Upper lobe of left lung (tissue), 6 donors: ENCODE data around the gene KAT2B. TPM values are rescaled to one million over a fixed set of nuclear protein-coding genes. Genes with fewer than 3 reads are reported as not detected.
A peak's percentile ranks its signal among the peaks of the same experiment; 100 is the strongest.
"Not testable (repeated sequence)": the region's sequence is repeated elsewhere in the genome, so short reads cannot be mapped to it uniquely, and the experiment has no call there.

ENCODE experiments used
- ATAC-seq, 2 donors: fragments of 200-7000 bp; cut with Tn5 transposase; one replicate each; pipeline ENCODE4 v1.9.1; 2022; ENCODE audit warnings: mild to moderate bottlenecking in 2 of 2, moderate library complexity in 2 of 2; ENCODE audit not compliant: low FRiP score in 2 of 2
- DNase-seq, 2 donors: peaks; one replicate each; pipeline ENCODE4 v3.0.0-alpha.2; 2019 to 2020
- H3K27ac ChIP-seq, 4 donors: fragments of 200-600 bp; sonication (generic); one replicate each; pipeline ENCODE4 v1.5.1; 2016 to 2019
- H3K27me3 ChIP-seq, 4 donors: fragments of 200-600 bp; sonication (generic); one replicate each; pipeline ENCODE4 v1.5.1; 2017 to 2019
- H3K36me3 ChIP-seq, 4 donors: fragments of 200-600 bp; sonication (generic); one replicate each; pipeline ENCODE4 v1.5.1; 2016 to 2019
- H3K4me1 ChIP-seq, 4 donors: fragments of 200-600 bp; sonication (generic); one replicate each; pipeline ENCODE4 v1.5.1; 2018 to 2019
- H3K4me3 ChIP-seq, 4 donors: fragments of 200-600 bp; sonication (generic); one replicate each; pipeline ENCODE4 v1.5.1; 2017 to 2019; ENCODE audit warnings: mild to moderate bottlenecking in 2 of 4, moderate library complexity in 1 of 4
- H3K9me3 ChIP-seq, 4 donors: fragments of 200-600 bp; sonication (generic); one replicate each; pipeline ENCODE4 v1.5.1; 2018 to 2019
- EP300 ChIP-seq, 4 donors: sonication (generic); formaldehyde crosslinking; IDR thresholded peaks; one replicate each; pipeline ENCODE4 v1.5.1; 2017; ENCODE audit warnings: antibody characterized with exemption in 4 of 4, control low read depth in 2 of 4
- POLR2A ChIP-seq, 4 donors: fragments of 450-650 bp; IDR thresholded peaks; one replicate each; pipeline ENCODE4 v1.5.1; 2016 to 2017; ENCODE audit warnings: antibody characterized with exemption in 4 of 4, mild to moderate bottlenecking in 2 of 4
- POLR2AphosphoS5 ChIP-seq, 2 donors: sonication (generic); formaldehyde crosslinking; IDR thresholded peaks; one replicate each; pipeline ENCODE4 v1.5.1; 2017; ENCODE audit warnings: antibody characterized with exemption in 2 of 2
- WGBS, 2 donors: methylation state at CpG; one replicate each; pipeline ENCODE4 v1.1.5; 2017 to 2018; 5-methylcytosine and 5-hydroxymethylcytosine counted together
- total RNA-seq, 6 donors: library from RNA; depleted of rRNA in 4 of 6; stranded (reverse); fragments of >200 nt in 4 of 6; gene quantifications; one replicate each; pipeline versions ENCODE4 v1.1.0 to v1.2.1, GENCODE V29; 2016 to 2021
- TF ChIP-seq, protein P1 (sequence below), 6 experiments: fragments of 450-650 bp in 4 of 6; fragments of 200-600 bp in 2 of 6; sonication (generic) in 2 of 6; IDR thresholded peaks; one replicate each; pipeline ENCODE4 v1.5.1; 2016 to 2019; ENCODE audit warnings: antibody characterized with exemption in 6 of 6
- donor health status: DM: no; HTN: no; CAD: no; lungs with moderate emphysema.
- donor health status: DM: no; HTN: yes; CAD: no; lungs with severe emphysema.

Gene KAT2B
- total RNA-seq, 6 donors from 2014 or later, result 19.3 to 58.9 (median 31.9) TPM

DNA sequence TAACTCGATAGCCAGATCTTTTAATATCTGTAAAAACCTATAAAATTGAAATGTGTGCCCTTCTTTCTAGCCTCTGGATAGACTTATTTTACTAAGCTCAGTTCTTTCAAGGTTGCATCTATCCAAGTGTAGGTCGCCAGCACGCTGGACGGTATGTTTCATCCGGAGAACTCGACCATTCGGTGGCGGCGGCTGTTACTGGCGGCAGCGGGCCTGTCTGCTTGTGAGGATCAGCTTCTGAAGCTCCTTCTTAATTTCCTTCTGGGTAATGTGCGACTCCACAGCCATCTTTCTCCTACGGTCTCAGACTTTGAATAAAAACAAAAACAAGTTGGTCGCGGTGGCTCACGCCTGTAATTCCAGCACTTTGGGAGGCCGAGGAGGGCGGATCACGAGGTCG, 32.3 kb upstream of the KAT2B start:
- DNase-seq (peak in 1 of 2 donors; percentile 54), ATAC-seq (no peak)
- WGBS, 2 donors, result 97% methylated on average over 20 of the region's 20 CpGs
- TF ChIP-seq, protein P1, sequence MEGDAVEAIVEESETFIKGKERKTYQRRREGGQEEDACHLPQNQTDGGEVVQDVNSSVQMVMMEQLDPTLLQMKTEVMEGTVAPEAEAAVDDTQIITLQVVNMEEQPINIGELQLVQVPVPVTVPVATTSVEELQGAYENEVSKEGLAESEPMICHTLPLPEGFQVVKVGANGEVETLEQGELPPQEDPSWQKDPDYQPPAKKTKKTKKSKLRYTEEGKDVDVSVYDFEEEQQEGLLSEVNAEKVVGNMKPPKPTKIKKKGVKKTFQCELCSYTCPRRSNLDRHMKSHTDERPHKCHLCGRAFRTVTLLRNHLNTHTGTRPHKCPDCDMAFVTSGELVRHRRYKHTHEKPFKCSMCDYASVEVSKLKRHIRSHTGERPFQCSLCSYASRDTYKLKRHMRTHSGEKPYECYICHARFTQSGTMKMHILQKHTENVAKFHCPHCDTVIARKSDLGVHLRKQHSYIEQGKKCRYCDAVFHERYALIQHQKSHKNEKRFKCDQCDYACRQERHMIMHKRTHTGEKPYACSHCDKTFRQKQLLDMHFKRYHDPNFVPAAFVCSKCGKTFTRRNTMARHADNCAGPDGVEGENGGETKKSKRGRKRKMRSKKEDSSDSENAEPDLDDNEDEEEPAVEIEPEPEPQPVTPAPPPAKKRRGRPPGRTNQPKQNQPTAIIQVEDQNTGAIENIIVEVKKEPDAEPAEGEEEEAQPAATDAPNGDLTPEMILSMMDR (IDR thresholded peaks at IDR 0.05), result no peak
- TF ChIP-seq EP300 (IDR thresholded peaks at IDR 0.05) (no peak), POLR2AphosphoS5 (IDR thresholded peaks at IDR 0.05) (no peak), POLR2A (IDR thresholded peaks at IDR 0.05) (no peak)
- Histone ChIP-seq H3K36me3 (no peaks in the 10 kb centered on the region), H3K4me3 (no peak overlapping the region), H3K4me1 (no peaks in the 10 kb centered on the region), H3K9me3 (no peaks in the 10 kb centered on the region), H3K27ac (no peak overlapping the region), H3K27me3 (no peaks in the 10 kb centered on the region)

DNA sequence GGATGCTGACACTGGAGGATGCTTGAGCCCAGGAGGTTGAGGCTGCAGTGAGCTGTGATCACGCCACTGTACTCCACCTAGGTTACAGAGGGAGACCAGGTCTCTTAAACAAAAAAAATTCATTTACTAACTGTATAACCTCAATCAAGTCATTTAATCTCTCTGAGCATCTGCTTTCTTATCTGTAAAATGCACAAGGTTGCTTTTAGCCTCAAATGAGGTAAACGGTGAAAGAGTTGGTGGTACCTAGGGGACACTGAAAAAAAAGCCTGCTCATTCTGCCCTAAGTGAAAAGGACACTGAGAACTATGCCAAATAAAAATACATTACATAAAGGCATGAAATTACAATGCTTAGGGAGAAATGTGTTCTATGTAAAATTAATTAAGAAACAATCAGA, 31.6 kb upstream of the KAT2B start:
- H3K4me3 ChIP-seq, result no peak overlapping the region
- H3K4me1 ChIP-seq, result no peaks in the 10 kb centered on the region
- TF ChIP-seq EP300 (IDR thresholded peaks at IDR 0.05) (no peak), POLR2A (IDR thresholded peaks at IDR 0.05) (no peak), POLR2AphosphoS5 (IDR thresholded peaks at IDR 0.05) (no peak)
- TF ChIP-seq, protein P1 (IDR thresholded peaks at IDR 0.05), result no peak
- H3K27ac ChIP-seq, result no peak overlapping the region
- WGBS, 2 donors, result 78 to 83% methylated on average over 2 of the region's 2 CpGs
- DNase-seq (no peak), ATAC-seq (no peak)
- no peaks in the 10 kb centered on the region for H3K9me3 ChIP-seq
- no peaks in the 10 kb centered on the region for H3K36me3 ChIP-seq
- no peaks in the 10 kb centered on the region for H3K27me3 ChIP-seq

DNA sequence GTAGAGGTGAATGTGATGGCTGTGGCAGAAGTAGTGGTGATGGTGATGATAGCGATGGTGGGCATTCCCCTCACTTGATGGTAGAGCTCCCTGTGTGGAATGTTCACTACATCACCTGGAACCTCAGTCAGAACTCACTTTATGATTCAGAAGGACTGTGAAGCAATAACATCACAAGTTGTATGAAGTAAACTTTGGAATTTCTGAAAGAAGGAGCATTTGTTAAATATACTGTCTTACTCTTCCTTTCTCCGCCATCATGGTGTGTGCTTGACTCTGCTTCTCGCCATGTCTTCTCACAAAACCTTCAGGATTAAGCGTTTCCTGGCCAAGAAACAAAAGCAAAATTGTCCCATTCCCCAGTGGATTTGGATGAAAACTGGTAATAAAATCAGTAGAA, 28.1 kb upstream of the KAT2B start, which contains the start of gene PP2D1:
Gene PP2D1 (minus strand): TSS at position 101 of the 400 bp plus-strand sequence. CDS start 192 bp downstream, outside the sequence.
- TF ChIP-seq POLR2A (IDR thresholded peaks at IDR 0.05) (no peak), EP300 (IDR thresholded peaks at IDR 0.05) (no peak), POLR2AphosphoS5 (IDR thresholded peaks at IDR 0.05) (no peak)
- TF ChIP-seq, protein P1 (IDR thresholded peaks at IDR 0.05), result no peak
- Histone ChIP-seq H3K9me3 (no peaks in the 10 kb centered on the region), H3K27ac (no peak within 1 kb of the TSS), H3K4me1 (no peaks in the 10 kb centered on the region), H3K27me3 (no peaks in the 10 kb centered on the region), H3K4me3 (no peak within 1 kb of the TSS), H3K36me3 (no peaks in the 10 kb centered on the region)
- DNase-seq, result no peak
- ATAC-seq, result no peak
- WGBS, 2 donors, result 94 to 97% methylated on average over 4 of the region's 4 CpGs

DNA sequence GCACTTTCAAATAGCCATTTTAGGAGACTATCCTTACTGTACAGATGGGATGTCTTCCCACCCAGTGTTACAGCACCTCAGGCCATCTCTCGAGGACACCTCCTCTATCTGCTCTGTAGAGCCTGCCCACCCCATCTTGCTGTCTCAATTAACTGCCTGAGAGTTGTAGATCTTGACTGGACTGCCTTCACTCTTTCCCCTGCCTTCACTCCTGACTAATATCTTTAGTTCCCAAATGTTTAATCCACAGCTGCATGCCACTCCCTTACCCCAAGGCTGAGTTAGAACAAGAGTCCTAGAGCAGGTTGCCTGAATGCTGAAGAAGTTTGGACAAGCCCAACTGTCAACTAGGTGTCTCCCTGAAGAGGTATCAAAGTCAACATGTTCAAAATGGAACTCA, 26.9 kb upstream of the KAT2B start:
- TF ChIP-seq EP300 (IDR thresholded peaks at IDR 0.05) (no peak), POLR2AphosphoS5 (IDR thresholded peaks at IDR 0.05) (no peak), POLR2A (IDR thresholded peaks at IDR 0.05) (no peak)
- TF ChIP-seq, protein P1 (IDR thresholded peaks at IDR 0.05), result no peak
- H3K36me3 ChIP-seq, result no peaks in the 10 kb centered on the region
- ATAC-seq, result no peak
- no peaks in the 10 kb centered on the region for H3K4me1 ChIP-seq
- WGBS, 2 donors, result 90 to 95% methylated on average over 1 of the region's 1 CpG
- no peaks in the 10 kb centered on the region for H3K27me3 ChIP-seq
- no peaks in the 10 kb centered on the region for H3K9me3 ChIP-seq
- no peak for DNase-seq
- H3K27ac ChIP-seq, result no peak overlapping the region
- H3K4me3 ChIP-seq, result no peak overlapping the region

DNA sequence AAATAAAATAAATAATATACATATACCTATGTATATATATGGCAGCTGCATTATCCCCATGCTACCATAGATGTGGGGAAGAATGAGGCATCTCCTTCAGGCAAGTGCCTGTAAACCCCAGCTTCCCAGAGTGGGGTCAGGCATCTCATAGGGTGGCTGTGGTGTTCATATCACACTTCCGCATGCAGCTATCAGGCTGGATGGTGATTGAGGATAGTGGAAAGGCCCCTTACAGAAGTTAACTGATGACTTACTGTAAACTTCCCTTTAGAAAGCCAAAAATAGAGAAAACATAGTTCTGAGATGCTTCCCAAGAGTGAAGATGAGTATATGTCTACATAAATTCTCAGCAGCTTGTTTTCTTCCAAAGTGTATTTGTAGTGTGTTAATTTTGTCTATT, 24.7 kb upstream of the KAT2B start:
- no peak for DNase-seq
- H3K4me1 ChIP-seq, result no peaks in the 10 kb centered on the region
- no peak for TF ChIP-seq POLR2AphosphoS5 (IDR thresholded peaks at IDR 0.05)
- no peak for TF ChIP-seq EP300 (IDR thresholded peaks at IDR 0.05)
- TF ChIP-seq, protein P1 (IDR thresholded peaks at IDR 0.05), result no peak
- TF ChIP-seq POLR2A (IDR thresholded peaks at IDR 0.05), result no peak
- H3K27ac ChIP-seq, result no peak overlapping the region
- H3K9me3 ChIP-seq, result no peaks in the 10 kb centered on the region
- H3K27me3 ChIP-seq, result no peaks in the 10 kb centered on the region
- WGBS, 2 donors, result 93 to 94% methylated on average over 1 of the region's 1 CpG
- ATAC-seq, result no peak
- no peaks in the 10 kb centered on the region for H3K36me3 ChIP-seq
- H3K4me3 ChIP-seq, result no peak overlapping the region

DNA sequence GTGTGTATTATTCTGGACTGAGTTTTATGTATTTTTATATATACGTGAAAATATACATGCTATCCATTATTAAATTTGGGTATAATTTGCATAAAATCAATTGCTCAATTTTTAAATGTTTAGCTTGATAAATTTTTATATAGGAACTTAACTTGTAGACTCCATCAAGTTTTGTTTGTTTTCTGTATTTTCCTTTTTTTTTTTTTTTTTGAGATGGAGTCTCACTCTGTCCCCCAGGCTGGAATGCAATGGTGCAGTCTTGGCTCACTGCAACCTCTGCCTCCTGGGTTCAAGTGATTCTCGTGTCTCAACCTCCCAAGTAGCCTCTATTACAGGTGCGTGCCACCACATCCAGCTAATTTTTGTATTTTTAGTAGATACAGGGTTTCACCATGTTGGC, 24.2 kb upstream of the KAT2B start:
- not testable (repeated sequence) for H3K27me3 ChIP-seq, DNase-seq, H3K4me3 ChIP-seq, H3K36me3 ChIP-seq, ATAC-seq, H3K27ac ChIP-seq, H3K9me3 ChIP-seq, H3K4me1 ChIP-seq
- 89 to 91% methylated on average over 3 of the region's 3 CpGs for WGBS, 2 donors
